Epithelial cell of proximal tubule (primary cell): ENCODE data around the gene PACRG. TPM values are rescaled to one million over a fixed set of nuclear protein-coding genes. Genes with fewer than 3 reads are reported as not detected.

Experiments
- DNase-seq: peaks from one replicate; pipeline ENCODE4 v3.0.0-alpha.2; 2011; ENCODE audit warnings: low read depth
- H3K4me3 ChIP-seq: 2 replicates; pipeline ENCODE4 v1.5.1; 2011; ENCODE audit warnings: low read depth, mild to moderate bottlenecking, low read length
- CTCF ChIP-seq: conservative IDR thresholded peaks from 2 replicates; pipeline ENCODE4 v1.5.1; 2012; ENCODE audit warnings: low read depth, mild to moderate bottlenecking, low read length
- total RNA-seq: library from RNA; depleted of rRNA; stranded (reverse); fragments of >200 nt; gene quantifications from 2 replicates; pipeline ENCODE4 v1.2.3, GENCODE V29; 2015

The PACRG gene
- total RNA-seq, 1 donor from 2014 or later: 0.12 TPM

- TF ChIP-seq CTCF: no peak
- H3K4me3 ChIP-seq: no peak overlapping the region
- DNase-seq: no peak
Measured at GRCh38 chr6:162699961-162700360, 27.8 kb upstream of the PACRG start.

GRCh38 chr6:162700966-162701365 is 26.8 kb upstream of the PACRG start:
- no peak for DNase-seq
- H3K4me3 ChIP-seq: no peak overlapping the region
- no peak for TF ChIP-seq CTCF

GRCh38 chr6:162701551-162701950 is 26.2 kb upstream of the PACRG start:
- no peak for DNase-seq
- no peak overlapping the region for H3K4me3 ChIP-seq
- TF ChIP-seq CTCF: no peak

- no peak for TF ChIP-seq CTCF
- H3K4me3 ChIP-seq: no peak overlapping the region
- DNase-seq: no peak
Measured at GRCh38 chr6:162702446-162702845, 25.3 kb upstream of the PACRG start.

GRCh38 chr6:162704001-162704400 is 23.8 kb upstream of the PACRG start:
- no peak overlapping the region for H3K4me3 ChIP-seq
- no peak for DNase-seq
- no peak for TF ChIP-seq CTCF

GRCh38 chr6:162705736-162706135 is 22.0 kb upstream of the PACRG start:
- DNase-seq: no peak
- no peak for TF ChIP-seq CTCF
- no peak overlapping the region for H3K4me3 ChIP-seq

- no peak for DNase-seq
- no peak for TF ChIP-seq CTCF
- H3K4me3 ChIP-seq: no peak overlapping the region
Measured at GRCh38 chr6:162706232-162706631, 21.5 kb upstream of the PACRG start.
